GM23338 (cell line): ENCODE results near the gene SNRPA1. TPM values are rescaled to one million over a fixed set of nuclear protein-coding genes. Genes with fewer than 3 reads are reported as not detected.

Experiments used
- ATAC-seq: fragments of 200-7000 bp; cut with Tn5 transposase; 3 replicates; pipeline ENCODE4 v1.9.1; 2020
- DNase-seq: peaks from one replicate; pipeline ENCODE4 v3.0.0-alpha.2; 2015; ENCODE audit warnings: low spot score
- H2AFZ ChIP-seq: fragments of 200-600 bp; sonication (generic); 2 replicates; pipeline ENCODE4 v1.8.0; 2016; ENCODE audit warnings: antibody characterized with exemption, mild to moderate bottlenecking, moderate library complexity
- H3F3A ChIP-seq: fragments of 200-600 bp; sonication (generic); replicated peaks from 2 replicates; pipeline ENCODE4 v1.8.0; 2017; ENCODE audit warnings: antibody characterized with exemption, mixed run types, low read depth
- H3K27ac ChIP-seq: fragments of 200-600 bp; sonication (generic); 2 replicates; pipeline ENCODE4 v1.6.1; 2016; ENCODE audit warnings: low read depth
- H3K27me3 ChIP-seq: fragments of 200-600 bp; sonication (generic); 2 replicates; pipeline ENCODE4 v1.8.0; 2016; ENCODE audit warnings: mild to moderate bottlenecking, mixed run types, moderate library complexity; ENCODE audit not compliant: insufficient read depth
- H3K36me3 ChIP-seq: fragments of 200-600 bp; sonication (generic); 2 replicates; pipeline ENCODE4 v1.8.0; 2016; ENCODE audit warnings: mild to moderate bottlenecking; ENCODE audit not compliant: insufficient read depth
- H3K4me1 ChIP-seq: fragments of 200-600 bp; sonication (generic); 2 replicates; pipeline ENCODE4 v1.8.0; 2016; ENCODE audit warnings: mild to moderate bottlenecking, moderate library complexity; ENCODE audit not compliant: insufficient read depth
- H3K4me2 ChIP-seq: fragments of 200-600 bp; sonication (generic); 2 replicates; pipeline ENCODE4 v1.7.1; 2017; ENCODE audit warnings: mixed run types
- H3K4me3 ChIP-seq: fragments of 200-600 bp; sonication (generic); 2 replicates; pipeline ENCODE4 v1.6.1; 2016; ENCODE audit warnings: mixed run types
- H3K79me2 ChIP-seq: fragments of 200-600 bp; sonication (generic); replicated peaks from 2 replicates; pipeline ENCODE4 v1.8.0; 2017; ENCODE audit warnings: mild to moderate bottlenecking; ENCODE audit not compliant: insufficient read depth
- H3K9me2 ChIP-seq: fragments of 200-600 bp; sonication (generic); 2 replicates; pipeline ENCODE4 v1.8.0; 2017; ENCODE audit not compliant: insufficient read depth
- H4K20me1 ChIP-seq: fragments of 200-600 bp; sonication (generic); replicated peaks from 2 replicates; pipeline ENCODE4 v1.8.0; 2017; ENCODE audit warnings: mild to moderate bottlenecking; ENCODE audit not compliant: insufficient read depth
- H3K27ac Mint-ChIP-seq: 2 replicates; pipeline ENCODE4 v1.8.0; 2020; ENCODE audit warnings: inconsistent platforms, mild to moderate bottlenecking, moderate library complexity, mixed read lengths
- H3K27me3 Mint-ChIP-seq: 3 replicates; pipeline ENCODE4 v1.8.0; 2022; ENCODE audit warnings: low read depth, mild to moderate bottlenecking, moderate library complexity, mixed read lengths, inconsistent platforms; ENCODE audit not compliant: insufficient read depth, poor library complexity
- H3K36me3 Mint-ChIP-seq: 3 replicates; pipeline ENCODE4 v1.8.0; 2021; ENCODE audit warnings: low read depth, mild to moderate bottlenecking, inconsistent platforms, moderate library complexity, mixed read lengths
- H3K4me1 Mint-ChIP-seq: 3 replicates; pipeline ENCODE4 v1.8.0; 2020; ENCODE audit warnings: mild to moderate bottlenecking, inconsistent platforms, mixed read lengths
- H3K4me3 Mint-ChIP-seq: 3 replicates; pipeline ENCODE4 v1.8.0; 2021; ENCODE audit warnings: moderate library complexity, mild to moderate bottlenecking, inconsistent platforms, mixed read lengths
- H3K9me3 Mint-ChIP-seq: 3 replicates; pipeline ENCODE4 v1.8.0; 2020; ENCODE audit warnings: moderate library complexity, mild to moderate bottlenecking, inconsistent platforms, mixed read lengths
- CREB1 ChIP-seq: fragments of 250-450 bp; sonication (Bioruptor Pico); IDR thresholded peaks from 2 replicates; pipeline ENCODE4 v1.5.0; 2020; ENCODE audit warnings: low read depth, mild to moderate bottlenecking, moderate library complexity
- CTCF ChIP-seq, 2 experiments: fragments of 200-600 bp in 1 of 2; sonication (generic) in 1 of 2; conservative IDR thresholded peaks; 2 replicates each; pipeline versions ENCODE4 v1.5.1 to v1.6.1; 2016 to 2017; ENCODE audit warnings: antibody characterized with exemption in 2 of 2, low read depth in 2 of 2, mild to moderate bottlenecking in 2 of 2, moderate library complexity in 1 of 2
- ETS1 ChIP-seq: IDR thresholded peaks from 2 replicates; pipeline ENCODE4 v1.6.1; 2016; ENCODE audit warnings: antibody characterized with exemption
- EZH2 ChIP-seq: fragments of 200-600 bp; sonication (generic); IDR thresholded peaks from one replicate; pipeline ENCODE4 v1.8.0; 2017; ENCODE audit warnings: antibody characterized with exemption, mild to moderate bottlenecking, low read depth; ENCODE audit not compliant: unreplicated experiment
- EZH2phosphoT487 ChIP-seq: fragments of 200-600 bp; sonication (generic); IDR thresholded peaks from one replicate; pipeline ENCODE4 v1.8.1; 2018; ENCODE audit warnings: antibody characterized with exemption; ENCODE audit not compliant: unreplicated experiment
- JUNB ChIP-seq: IDR thresholded peaks from one replicate; pipeline ENCODE4 v1.6.1; 2016; ENCODE audit warnings: antibody characterized with exemption; ENCODE audit not compliant: unreplicated experiment
- NANOG ChIP-seq: IDR thresholded peaks from 2 replicates; pipeline ENCODE4 v1.6.1; 2016; ENCODE audit warnings: antibody characterized with exemption, borderline replicate concordance
- POLR2AphosphoS5 ChIP-seq: IDR thresholded peaks from 2 replicates; pipeline ENCODE4 v1.6.1; 2016; ENCODE audit warnings: antibody characterized with exemption, low read depth
- REST ChIP-seq: IDR thresholded peaks from one replicate; pipeline ENCODE4 v1.6.1; 2018; ENCODE audit warnings: antibody characterized with exemption; ENCODE audit not compliant: unreplicated experiment
- STAT1 ChIP-seq: IDR thresholded peaks from one replicate; pipeline ENCODE4 v1.6.1; 2016; ENCODE audit warnings: antibody characterized with exemption; ENCODE audit not compliant: unreplicated experiment
- ZNF114 ChIP-seq: fragments of 250-450 bp; sonication (Bioruptor Pico); IDR thresholded peaks from 2 replicates; pipeline ENCODE4 v1.5.0; 2020; ENCODE audit warnings: mild to moderate bottlenecking, moderate library complexity
- ZNF331 ChIP-seq: fragments of 250-450 bp; sonication (Bioruptor Pico); IDR thresholded peaks from 2 replicates; pipeline ENCODE4 v1.5.0; 2020; ENCODE audit warnings: low read depth, mild to moderate bottlenecking, moderate library complexity
- polyA plus RNA-seq: library from polyadenylated mRNA; unstranded; fragments of >200 nt; fragmentation: Nextera tagmentation; extraction: Ambion mirVana; gene quantifications from 2 replicates; pipeline ENCODE4 v1.2.1, GENCODE V29; 2016
- total RNA-seq: library from RNA; depleted of rRNA; stranded (reverse); fragments of >200 nt; shearing (Covaris generic); gene quantifications from 2 replicates; pipeline ENCODE4 v1.2.3, GENCODE V29; 2014

SNRPA1 gene
- total and polyA plus RNA-seq, 2 experiments from 2014 or later, result 170 to 361 TPM

GRCh38 chr15:101327147-101327740 lies 32.2 kb upstream of the SNRPA1 start (continued):
- TF ChIP-seq CTCF (conservative IDR thresholded peaks at IDR 0.05; ENCODE audit: low read depth in 2 of 2) (no peak), JUNB (no peak)

- Histone ChIP-seq H3F3A (no peaks in the 10 kb centered on the region), H3K36me3 (no peaks in the 10 kb centered on the region), H3K27me3 (no peaks in the 10 kb centered on the region), H2AFZ (no peak overlapping the region), H3K9me2 (peaks cover 3% of the 10 kb centered on the region; the same call in 1 of the 2 replicates), H3K79me2 (no peaks in the 10 kb centered on the region), H3K4me3 (no peak overlapping the region), H4K20me1 (no peaks in the 10 kb centered on the region), H3K4me2 (no peak overlapping the region), H3K27ac (no peak overlapping the region), H3K4me1 (no peaks in the 10 kb centered on the region)
- Mint-ChIP-seq H3K27me3 (peaks cover 14% of the 10 kb centered on the region), H3K36me3 (no peaks in the 10 kb centered on the region; the same call in 2 of the 3 replicates), H3K9me3 (no peaks in the 10 kb centered on the region; the same call in 2 of the 3 replicates), H3K4me1 (no peaks in the 10 kb centered on the region), H3K4me3 (no peak overlapping the region), H3K27ac (no peak overlapping the region)
- DNase-seq, result no peak
- no peak for TF ChIP-seq ZNF114 (CRISPR knock-in tag)
- TF ChIP-seq POLR2AphosphoS5, result no peak
- TF ChIP-seq STAT1, result no peak
- TF ChIP-seq EZH2phosphoT487, result no peak
- ATAC-seq, result no peak; the same call in 1 of the 3 replicates
Observed at GRCh38 chr15:101326462-101327146, 31.6 kb upstream of the SNRPA1 start.

GRCh38 chr15:101326026-101326315 lies 30.9 kb upstream of the SNRPA1 start:
- no peaks in the 10 kb centered on the region for H3K79me2 ChIP-seq
- no peak overlapping the region for H3K4me2 ChIP-seq
- H3K27ac ChIP-seq, result no peak overlapping the region
- H3K4me1 ChIP-seq, result no peaks in the 10 kb centered on the region
- no peak overlapping the region for H3K27ac Mint-ChIP-seq
- peaks cover 3% of the 10 kb centered on the region; the same call in 1 of the 3 replicates for H3K4me1 Mint-ChIP-seq
- no peaks in the 10 kb centered on the region for H3K36me3 ChIP-seq
- H3F3A ChIP-seq, result no peaks in the 10 kb centered on the region
- H2AFZ ChIP-seq, result no peak overlapping the region
- DNase-seq, result no peak
- H4K20me1 ChIP-seq, result no peaks in the 10 kb centered on the region
- H3K4me3 Mint-ChIP-seq, result no peak overlapping the region
- H3K27me3 ChIP-seq, result no peaks in the 10 kb centered on the region
- no peaks in the 10 kb centered on the region; the same call in 2 of the 3 replicates for H3K9me3 Mint-ChIP-seq
- no peak overlapping the region for H3K4me3 ChIP-seq
- peaks cover under 1% of the 10 kb centered on the region; the same call in 1 of the 2 replicates for H3K9me2 ChIP-seq
- no peak for ATAC-seq
- H3K27me3 Mint-ChIP-seq, result peaks cover 16% of the 10 kb centered on the region
- H3K36me3 Mint-ChIP-seq, result no peaks in the 10 kb centered on the region; the same call in 2 of the 3 replicates
- no peak for TF ChIP-seq JUNB
- no peak for TF ChIP-seq NANOG
- TF ChIP-seq CREB1 (CRISPR knock-in tag), result no peak
- TF ChIP-seq ETS1, result no peak
- no peak for TF ChIP-seq STAT1
- no peak for TF ChIP-seq REST
- no peak for TF ChIP-seq EZH2phosphoT487
- TF ChIP-seq EZH2, result no peak
- no peak for TF ChIP-seq POLR2AphosphoS5
- TF ChIP-seq ZNF331 (CRISPR knock-in tag), result no peak
